Colonic mucosa (tissue), 4 donors: Measurements from ENCODE around the gene SOBP. TPM values are rescaled to one million over a fixed set of nuclear protein-coding genes. Genes with fewer than 3 reads are reported as not detected.

ENCODE experiments used
- DNase-seq: peaks from one replicate; pipeline ENCODE4 v3.0.0-alpha.2; 2020
- H3K27ac ChIP-seq: fragments of 200-600 bp; one replicate; pipeline ENCODE4 v1.8.0; 2021
- H3K27me3 ChIP-seq: fragments of 200-600 bp; one replicate; pipeline ENCODE4 v1.8.0; 2021
- H3K36me3 ChIP-seq: fragments of 200-600 bp; one replicate; pipeline ENCODE4 v1.8.0; 2021
- H3K4me1 ChIP-seq: fragments of 200-600 bp; one replicate; pipeline ENCODE4 v1.8.0; 2021; ENCODE audit warnings: mild to moderate bottlenecking
- H3K4me3 ChIP-seq: fragments of 200-600 bp; one replicate; pipeline ENCODE4 v1.8.0; 2021
- H3K9ac ChIP-seq, 2 donors: one replicate each; pipeline ENCODE4 v1.7.0; 2013; ENCODE audit warnings: control low read depth in 2 of 2, low read depth in 2 of 2, low read length in 2 of 2
- H3K9me3 ChIP-seq: fragments of 200-600 bp; one replicate; pipeline ENCODE4 v1.8.0; 2021
- intact Hi-C: fragments of 100-400 bp; cut with DNase I; formaldehyde crosslinking; loops from one replicate; pipeline ENCODE4 v1.14.1; 2022
- total RNA-seq, 2 donors: library from RNA; stranded (reverse); fragmentation: NEBNext Ultra II Directional in 1 of 2; extraction: Animal tissue kit (Norgen Biotek cat#: 25700) in 1 of 2; gene quantifications; one replicate each; pipeline ENCODE4 v1.2.1, GENCODE V29; 2021
- TF ChIP-seq, protein P1 (sequence below): fragments of 200-600 bp; IDR thresholded peaks from one replicate; pipeline ENCODE4 v1.8.0; 2022; ENCODE audit warnings: antibody characterized with exemption, mild to moderate bottlenecking
- donor health status: healthy.
- donor health status: DM: no; HTN: no; CAD: no.
- donor health status: DM: no; HTN: no; CAD: no.

The SOBP gene
- total RNA-seq, 2 donors from 2014 or later: 0.67 to 3.4 TPM

DNA sequence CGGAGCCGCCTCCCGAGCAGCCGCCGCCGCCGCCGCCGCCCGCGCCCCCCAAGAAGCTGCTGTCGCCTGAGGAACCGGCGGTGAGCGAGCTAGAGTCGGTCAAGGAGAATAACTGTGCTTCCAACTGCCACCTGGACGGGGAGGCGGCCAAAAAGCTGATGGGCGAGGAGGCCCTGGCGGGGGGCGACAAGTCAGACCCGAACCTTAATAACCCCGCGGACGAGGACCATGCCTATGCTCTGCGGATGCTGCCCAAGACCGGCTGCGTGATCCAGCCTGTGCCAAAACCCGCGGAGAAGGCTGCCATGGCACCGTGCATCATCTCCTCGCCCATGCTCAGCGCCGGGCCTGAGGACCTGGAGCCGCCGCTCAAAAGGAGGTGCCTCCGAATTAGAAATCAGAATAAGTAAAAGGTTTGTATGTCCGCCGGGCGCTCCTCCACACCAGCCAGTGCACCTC lies 145.2 kb downstream of the SOBP start:
- TF ChIP-seq, protein P1, sequence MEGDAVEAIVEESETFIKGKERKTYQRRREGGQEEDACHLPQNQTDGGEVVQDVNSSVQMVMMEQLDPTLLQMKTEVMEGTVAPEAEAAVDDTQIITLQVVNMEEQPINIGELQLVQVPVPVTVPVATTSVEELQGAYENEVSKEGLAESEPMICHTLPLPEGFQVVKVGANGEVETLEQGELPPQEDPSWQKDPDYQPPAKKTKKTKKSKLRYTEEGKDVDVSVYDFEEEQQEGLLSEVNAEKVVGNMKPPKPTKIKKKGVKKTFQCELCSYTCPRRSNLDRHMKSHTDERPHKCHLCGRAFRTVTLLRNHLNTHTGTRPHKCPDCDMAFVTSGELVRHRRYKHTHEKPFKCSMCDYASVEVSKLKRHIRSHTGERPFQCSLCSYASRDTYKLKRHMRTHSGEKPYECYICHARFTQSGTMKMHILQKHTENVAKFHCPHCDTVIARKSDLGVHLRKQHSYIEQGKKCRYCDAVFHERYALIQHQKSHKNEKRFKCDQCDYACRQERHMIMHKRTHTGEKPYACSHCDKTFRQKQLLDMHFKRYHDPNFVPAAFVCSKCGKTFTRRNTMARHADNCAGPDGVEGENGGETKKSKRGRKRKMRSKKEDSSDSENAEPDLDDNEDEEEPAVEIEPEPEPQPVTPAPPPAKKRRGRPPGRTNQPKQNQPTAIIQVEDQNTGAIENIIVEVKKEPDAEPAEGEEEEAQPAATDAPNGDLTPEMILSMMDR: no peak
- Histone ChIP-seq H3K4me1 (no peaks in the 10 kb centered on the region), H3K9ac (no peak overlapping the region), H3K36me3 (no peaks in the 10 kb centered on the region), H3K9me3 (no peaks in the 10 kb centered on the region), H3K27ac (no peak overlapping the region), H3K4me3 (no peak overlapping the region), H3K27me3 (peaks cover 5% of the 10 kb centered on the region)
- intact Hi-C loops: no loop called here
- no peak for DNase-seq

DNA sequence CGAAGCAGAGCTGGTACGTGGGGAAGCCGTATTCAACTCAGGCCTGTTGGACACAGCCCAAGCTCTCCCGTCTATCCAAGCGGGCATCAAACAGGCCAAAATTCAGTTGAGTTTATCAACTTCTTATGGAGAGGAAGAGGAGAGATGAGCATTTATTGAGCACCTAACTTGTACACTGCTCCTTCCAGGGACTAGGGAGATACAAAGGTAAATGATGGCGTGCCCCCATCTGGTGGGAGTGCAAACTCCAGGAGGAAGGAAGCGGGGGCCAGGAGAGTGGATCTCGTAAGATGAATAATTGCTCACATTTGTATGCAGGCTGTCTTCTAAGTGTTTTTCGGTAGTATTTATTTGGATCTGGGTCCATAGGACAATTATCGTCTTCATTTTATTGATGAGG lies 146.6 kb downstream of the SOBP start:
- Histone ChIP-seq H3K4me3 (no peak overlapping the region), H3K27ac (no peak overlapping the region), H3K27me3 (peaks cover 5% of the 10 kb centered on the region), H3K36me3 (no peaks in the 10 kb centered on the region), H3K4me1 (no peaks in the 10 kb centered on the region), H3K9me3 (no peaks in the 10 kb centered on the region), H3K9ac (no peak overlapping the region)
- intact Hi-C loops: no loop called here
- TF ChIP-seq, protein P1: no peak
- no peak for DNase-seq

DNA sequence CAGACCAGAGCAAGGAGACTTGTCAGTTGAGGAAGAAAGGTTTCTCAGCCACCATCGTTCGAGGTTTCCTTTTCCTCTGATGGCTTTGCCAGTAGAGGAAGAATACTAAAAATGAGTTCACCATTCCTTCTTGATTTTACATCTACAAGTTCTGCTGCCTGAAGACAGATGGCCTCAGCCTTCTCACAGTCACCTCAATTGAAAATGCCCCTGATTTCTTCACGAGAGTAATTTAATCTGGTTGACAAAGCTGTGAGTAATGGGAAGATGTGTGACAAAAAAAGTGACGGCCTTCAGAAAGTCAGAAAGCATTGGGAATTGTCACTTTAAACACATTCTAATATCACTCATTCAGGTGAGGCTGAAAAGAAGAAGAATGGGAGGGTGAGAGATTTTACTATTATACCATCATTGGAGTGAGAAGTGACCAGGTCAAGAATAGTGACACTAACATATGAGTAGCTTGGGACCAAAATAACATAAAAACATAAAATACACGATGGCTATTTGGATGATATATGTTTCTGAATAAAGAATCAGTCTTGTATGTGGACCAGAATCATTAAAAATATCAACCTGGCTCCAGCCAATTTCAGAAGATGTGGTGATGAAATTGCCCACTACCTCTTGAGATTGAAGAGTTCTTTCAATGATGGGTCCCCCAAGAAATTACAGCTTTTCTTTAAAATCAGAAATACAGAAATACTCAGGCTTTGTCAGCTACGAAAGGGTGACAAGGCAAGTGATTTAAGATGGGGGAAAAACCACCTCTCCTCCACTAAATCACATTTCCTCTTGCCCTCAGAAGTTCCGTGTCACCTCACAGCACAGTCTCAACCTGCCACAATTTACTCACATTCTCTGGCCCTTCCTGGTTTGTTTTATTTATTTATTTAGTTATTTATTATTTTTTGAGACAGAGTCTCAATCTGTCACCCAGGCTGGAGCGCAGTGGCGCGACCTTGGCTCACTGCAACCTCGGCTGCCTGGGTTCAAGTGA lies 147.7 kb downstream of the SOBP start:
- Histone ChIP-seq H3K4me1 (no peaks in the 10 kb centered on the region), H3K9me3 (no peaks in the 10 kb centered on the region), H3K27me3 (peaks cover 5% of the 10 kb centered on the region), H3K27ac (no peak overlapping the region), H3K9ac (no peak overlapping the region), H3K4me3 (no peak overlapping the region), H3K36me3 (no peaks in the 10 kb centered on the region)
- no peak for DNase-seq
- intact Hi-C loops: no loop called here
- TF ChIP-seq, protein P1: no peak

DNA sequence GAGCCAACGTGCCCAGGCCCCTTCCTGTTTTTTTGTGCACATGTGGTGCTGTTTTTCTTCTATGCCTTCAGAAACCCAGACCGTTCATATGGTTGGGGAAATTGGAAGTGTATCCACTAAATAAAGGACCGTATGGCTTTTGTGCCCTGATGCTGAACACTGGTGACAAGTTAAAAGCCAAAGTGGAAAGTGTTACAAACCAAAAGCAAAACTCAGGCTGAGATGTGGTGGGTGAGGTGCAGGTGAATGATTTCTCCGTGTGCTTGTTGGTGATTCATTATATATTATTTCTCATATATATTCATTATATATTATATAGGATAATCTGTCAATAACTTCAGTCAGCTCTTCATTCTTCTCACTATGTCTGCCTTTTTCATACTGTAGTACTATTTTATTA lies 148.6 kb downstream of the SOBP start:
- no peaks in the 10 kb centered on the region for H3K9me3 ChIP-seq
- H3K27ac ChIP-seq: no peak overlapping the region
- intact Hi-C loops: no loop called here
- H3K4me3 ChIP-seq: no peak overlapping the region
- no peak for DNase-seq
- no peaks in the 10 kb centered on the region for H3K36me3 ChIP-seq
- no peaks in the 10 kb centered on the region for H3K4me1 ChIP-seq
- peaks cover 5% of the 10 kb centered on the region for H3K27me3 ChIP-seq
- no peak overlapping the region for H3K9ac ChIP-seq
- TF ChIP-seq, protein P1: no peak

DNA sequence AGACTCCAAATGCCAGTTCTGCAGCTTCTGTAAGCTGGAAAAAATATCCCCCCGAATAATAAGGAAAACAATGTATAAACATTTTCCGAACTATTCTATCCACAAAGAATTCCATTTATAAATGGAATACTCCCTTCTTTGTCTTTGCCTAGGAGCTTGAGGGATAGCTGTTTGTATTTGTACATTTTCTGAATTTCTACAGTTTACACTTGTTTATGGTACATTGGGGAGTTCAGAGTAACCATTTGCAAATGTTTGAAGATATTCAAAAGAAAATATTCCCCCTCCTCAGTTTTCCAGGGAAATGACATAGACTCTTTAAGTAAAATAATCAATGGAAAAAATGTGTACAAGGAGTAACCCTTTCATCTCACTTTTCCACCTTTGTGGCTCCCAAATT lies 149.6 kb downstream of the SOBP start:
- no peak overlapping the region for H3K4me3 ChIP-seq
- no peak overlapping the region for H3K27ac ChIP-seq
- no peaks in the 10 kb centered on the region for H3K36me3 ChIP-seq
- no peaks in the 10 kb centered on the region for H3K9me3 ChIP-seq
- H3K4me1 ChIP-seq: no peaks in the 10 kb centered on the region
- TF ChIP-seq, protein P1: no peak
- intact Hi-C loops: no loop called here
- H3K9ac ChIP-seq: no peak overlapping the region
- no peak for DNase-seq
- H3K27me3 ChIP-seq: peaks cover 5% of the 10 kb centered on the region
